T47D (cell line): Measurements from ENCODE around the gene CLCN4.

Experiments
- DNase-seq, 2 experiments: peaks; one replicate each; pipeline versions ENCODE4 v3.0.0 to v3.0.0-alpha.2; 2011 to 2012; ENCODE audit warnings: low read depth in 1 of 2, low spot score in 1 of 2
- JUND ChIP-seq: IDR thresholded peaks from 2 replicates; pipeline ENCODE4 v1.6.1; 2012; ENCODE audit warnings: low read depth
- in situ Hi-C: cut with HindIII; loops from 2 replicates; pipeline ENCODE4 v1.10.0; 2016; ENCODE audit warnings: low sequenced_read_pairs, low pct_unique_long_range_greater_than_20kb

Gene CLCN4

GRCh38 chrX:10246297-10246696 lies 89.5 kb downstream of the CLCN4 start:
- DNase-seq, result no peak
- in situ Hi-C loops, result no loop called here
- no peak for TF ChIP-seq JUND

- DNase-seq, result no peak
- in situ Hi-C loops, result no loop called here
- no peak for TF ChIP-seq JUND
Observed at GRCh38 chrX:10246846-10247245, 90.1 kb downstream of the CLCN4 start.

- peak; percentile 14 to 71 for DNase-seq
- in situ Hi-C loops, result no loop called here
Observed at GRCh38 chrX:10254739-10255138, 98.0 kb downstream of the CLCN4 start.

GRCh38 chrX:10259716-10260115 lies 102.9 kb downstream of the CLCN4 start:
- DNase-seq, result no peak
- no peak for TF ChIP-seq JUND
- in situ Hi-C loops, result no loop called here

More at GRCh38 chrX:10254739-10255138, 98.0 kb downstream of the CLCN4 start:
- TF ChIP-seq JUND, result no peak

GRCh38 chrX:10265775-10266174 lies 109.0 kb downstream of the CLCN4 start:
- in situ Hi-C loops, result no loop called here
- no peak for TF ChIP-seq JUND
- DNase-seq, result no peak

GRCh38 chrX:10278716-10279115 lies 121.9 kb downstream of the CLCN4 start:
- no peak for TF ChIP-seq JUND
- DNase-seq, result no peak
- in situ Hi-C loops, result no loop called here

GRCh38 chrX:10280071-10280470 lies 123.3 kb downstream of the CLCN4 start:
- TF ChIP-seq JUND, result no peak
- in situ Hi-C loops, result no loop called here
- DNase-seq, result no peak

GRCh38 chrX:10282490-10282889 lies 125.7 kb downstream of the CLCN4 start:
- no peak for DNase-seq
- in situ Hi-C loops, result no loop called here
- TF ChIP-seq JUND, result no peak

- no peak for DNase-seq
- TF ChIP-seq JUND, result no peak
- in situ Hi-C loops, result no loop called here
Observed at GRCh38 chrX:10286195-10286594, 129.4 kb downstream of the CLCN4 start.
